ENCODE results near the gene EREG. TPM values are rescaled to one million over a fixed set of nuclear protein-coding genes. Genes with fewer than 3 reads are reported as not detected.

Gene EREG
- total RNA-seq, 4 donors from 2014 or later = 0.07 TPM; not detected in 3

- H3K27ac ChIP-seq = no peak overlapping the region
- DNase-seq = no peak
- H3K9me3 ChIP-seq = no peaks in the 10 kb centered on the region
- intact Hi-C loops (cut with DNase I; ENCODE audit: low total_unique reads) = no loop called here
- no peak for TF ChIP-seq POLR2A (IDR thresholded peaks at IDR 0.05)
- TF ChIP-seq CTCF (IDR thresholded peaks at IDR 0.05) = no peak
- H3K27me3 ChIP-seq = no peaks in the 10 kb centered on the region
- no peaks in the 10 kb centered on the region for H3K36me3 ChIP-seq
- no peak overlapping the region for H3K4me3 ChIP-seq
- no peaks in the 10 kb centered on the region for H3K4me1 ChIP-seq
These were observed 20.4 kb downstream of the EREG start for GRCh38 chr4:74385386-74385785.

- no peak for DNase-seq
- Histone ChIP-seq H3K27me3 (no peaks in the 10 kb centered on the region), H3K9me3 (no peaks in the 10 kb centered on the region), H3K4me3 (no peak overlapping the region), H3K27ac (no peak overlapping the region), H3K4me1 (no peaks in the 10 kb centered on the region), H3K36me3 (no peaks in the 10 kb centered on the region)
- TF ChIP-seq CTCF (IDR thresholded peaks at IDR 0.05) (no peak), POLR2A (IDR thresholded peaks at IDR 0.05) (no peak)
- intact Hi-C loops (cut with DNase I; ENCODE audit: low total_unique reads) = no loop called here
These were observed 21.2 kb downstream of the EREG start for GRCh38 chr4:74386159-74386558.

GRCh38 chr4:74387790-74388189 lies 22.8 kb downstream of the EREG start:
- H3K4me1 ChIP-seq = no peaks in the 10 kb centered on the region
- H3K27ac ChIP-seq = no peak overlapping the region
- no peak for DNase-seq
- intact Hi-C loops (cut with DNase I; ENCODE audit: low total_unique reads) = no loop called here
- no peaks in the 10 kb centered on the region for H3K36me3 ChIP-seq
- no peak overlapping the region for H3K4me3 ChIP-seq
- no peaks in the 10 kb centered on the region for H3K27me3 ChIP-seq
- TF ChIP-seq CTCF (IDR thresholded peaks at IDR 0.05) (no peak), POLR2A (IDR thresholded peaks at IDR 0.05) (no peak)
- no peaks in the 10 kb centered on the region for H3K9me3 ChIP-seq

- Histone ChIP-seq H3K4me1 (no peaks in the 10 kb centered on the region), H3K36me3 (no peaks in the 10 kb centered on the region), H3K9me3 (no peaks in the 10 kb centered on the region), H3K27ac (no peak overlapping the region), H3K4me3 (no peak overlapping the region), H3K27me3 (no peaks in the 10 kb centered on the region)
- intact Hi-C loops (cut with DNase I; ENCODE audit: low total_unique reads) = no loop called here
- no peak for DNase-seq
- TF ChIP-seq POLR2A (IDR thresholded peaks at IDR 0.05) (no peak), CTCF (IDR thresholded peaks at IDR 0.05) (no peak)
These were observed 24.5 kb downstream of the EREG start for GRCh38 chr4:74389494-74389893.

GRCh38 chr4:74390677-74391076 lies 25.7 kb downstream of the EREG start:
- intact Hi-C loops (cut with DNase I; ENCODE audit: low total_unique reads) = no loop called here
- no peak overlapping the region for H3K27ac ChIP-seq
- TF ChIP-seq CTCF (IDR thresholded peaks at IDR 0.05) (no peak), POLR2A (IDR thresholded peaks at IDR 0.05) (no peak)
- H3K36me3 ChIP-seq = no peaks in the 10 kb centered on the region
- no peak for DNase-seq
- no peaks in the 10 kb centered on the region for H3K4me1 ChIP-seq
- no peak overlapping the region for H3K4me3 ChIP-seq
- no peaks in the 10 kb centered on the region for H3K27me3 ChIP-seq
- H3K9me3 ChIP-seq = no peaks in the 10 kb centered on the region

All from uterus (tissue), 4 donors.